Midbrain (tissue), 1 donor: ENCODE results near the gene NMNAT1.
A peak's percentile ranks its signal among the peaks of the same experiment; 100 is the strongest.
"Not testable (repeated sequence)": the region's sequence is repeated elsewhere in the genome, so short reads cannot be mapped to it uniquely, and the experiment has no call there.

Experiments
- DNase-seq: peaks from one replicate; lab custom pipeline; 2025; lab: John Stamatoyannopoulos, UW

NMNAT1 gene

DNA sequence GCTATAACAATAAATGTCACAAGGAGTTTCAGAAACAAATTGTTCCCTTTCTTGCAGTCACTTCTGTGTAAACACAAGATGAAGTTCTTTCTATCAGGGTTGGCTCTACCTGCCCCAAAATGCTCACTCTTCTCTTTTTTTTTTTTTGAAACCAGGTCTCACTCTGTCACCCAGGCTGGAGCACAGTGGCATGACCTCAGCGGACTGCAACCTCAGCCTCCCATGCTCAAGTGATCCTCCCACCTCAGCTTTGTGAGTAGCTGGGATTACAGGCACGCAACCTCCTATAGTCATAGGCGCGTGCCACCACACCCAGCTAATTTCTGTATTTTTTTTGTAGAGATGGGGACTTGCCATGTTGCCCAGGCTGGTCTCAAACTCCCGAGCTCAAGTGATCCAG lies 22.7 kb upstream of the NMNAT1 start:
- no peak for DNase-seq

- no peak for DNase-seq
Observed at GRCh38 chr1:9922342-9922741, 20.9 kb upstream of the NMNAT1 start.

DNA sequence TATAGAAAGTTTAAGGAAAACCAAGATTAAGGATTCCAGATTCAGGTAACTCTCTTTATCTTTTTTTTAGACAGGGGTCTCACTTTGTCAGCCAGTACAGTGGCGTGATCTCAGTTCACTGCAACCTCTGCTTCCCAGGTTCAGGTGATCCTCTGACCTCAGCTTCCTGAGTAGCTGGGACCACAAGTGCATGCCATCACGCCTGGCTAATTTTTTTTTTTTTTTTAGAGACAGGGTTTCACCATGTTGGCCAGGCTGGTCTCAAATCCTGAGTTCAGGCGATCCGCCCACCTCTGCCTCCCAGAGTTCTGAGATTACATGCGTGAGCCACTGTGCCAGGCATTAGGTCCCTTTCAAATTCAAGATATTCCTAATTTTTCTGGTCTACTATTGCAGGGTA lies 16.0 kb upstream of the NMNAT1 start:
- DNase-seq: no peak

DNA sequence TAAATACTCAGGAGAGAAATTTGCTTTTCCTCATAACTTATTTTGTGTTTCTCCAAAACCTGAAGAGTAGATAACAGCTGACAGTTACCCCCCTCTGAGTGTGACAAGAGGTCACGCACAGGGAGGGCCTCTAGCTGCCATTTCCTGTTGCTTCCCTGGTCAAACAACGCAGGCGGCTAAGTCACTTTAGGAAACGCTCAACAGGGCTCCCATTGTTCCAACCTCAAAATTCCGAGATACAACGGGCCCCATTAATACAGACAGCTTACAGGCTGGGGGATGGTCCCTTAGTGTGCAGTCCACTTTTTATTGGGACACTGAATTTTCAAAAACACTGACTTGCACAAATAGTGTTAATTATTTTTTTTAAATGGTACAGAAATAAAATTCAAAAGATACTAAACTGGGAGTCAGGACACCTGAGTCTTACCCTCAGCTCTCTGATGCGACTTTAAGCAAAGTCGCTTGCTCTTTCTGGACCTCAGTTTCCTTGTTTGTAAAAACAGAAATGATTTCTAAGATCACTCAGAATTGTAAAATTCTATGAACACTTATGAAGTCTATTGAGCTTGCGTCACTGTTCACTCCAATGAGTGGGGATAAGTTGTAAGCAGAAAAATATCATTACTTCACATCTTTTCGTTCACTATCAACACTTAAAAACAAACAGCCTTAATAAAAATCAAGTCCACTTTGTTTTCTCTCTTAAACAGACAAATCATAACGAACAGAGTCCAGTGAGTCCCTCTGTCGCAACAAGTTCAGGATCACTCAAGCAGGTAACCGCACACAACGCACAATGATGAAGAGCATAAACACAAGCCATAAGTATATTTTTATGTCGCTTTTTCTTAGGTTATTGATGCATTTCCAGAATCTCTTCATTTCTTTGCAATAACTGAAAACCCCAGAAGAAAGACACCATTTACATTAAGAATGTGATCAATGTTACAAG lies 13.6 kb upstream of the NMNAT1 start:
- DNase-seq: peak; percentile 83

GRCh38 chr1:9942399-9942938 lies 806 bp upstream of the NMNAT1 start:
- DNase-seq: peak; percentile 9

DNA sequence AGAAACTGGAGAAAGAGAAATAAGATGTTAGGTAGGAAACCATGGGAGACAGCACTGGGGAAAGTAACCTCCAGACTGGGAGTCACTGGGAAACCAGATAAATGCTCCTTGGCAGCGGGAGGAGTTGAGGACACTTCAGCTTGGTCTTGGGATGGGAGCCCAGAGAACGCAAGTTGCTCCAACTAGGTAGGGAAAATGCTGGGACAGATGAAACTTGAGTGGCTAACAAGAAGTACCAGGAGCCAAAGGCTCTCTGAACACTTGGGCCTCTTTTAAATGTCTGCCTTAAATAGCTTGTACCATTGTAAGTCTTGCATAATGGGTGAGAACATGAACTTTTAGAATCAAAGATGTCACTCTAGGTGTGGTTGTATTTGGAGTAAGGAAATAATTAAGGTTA lies 3.0 kb downstream of the NMNAT1 start:
- no peak for DNase-seq

DNA sequence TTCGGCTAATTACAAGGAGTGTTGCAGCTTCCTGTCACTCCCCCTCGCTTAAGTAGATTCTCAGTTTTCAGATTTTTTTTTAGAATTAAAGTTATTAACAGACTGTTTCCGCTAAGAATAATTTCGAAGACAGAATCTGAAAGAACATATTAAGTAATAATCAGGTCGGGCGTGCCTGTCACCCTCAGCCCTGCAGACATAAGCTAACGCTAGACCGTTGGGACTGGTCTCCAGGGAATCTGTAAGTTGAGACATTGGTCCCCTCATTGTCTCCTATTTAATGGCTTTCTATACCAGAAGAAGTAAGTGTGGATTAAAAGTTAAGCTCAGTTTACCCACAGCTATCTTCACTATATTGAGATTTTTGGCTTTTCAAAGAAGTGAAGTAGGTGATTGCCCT lies 14.5 kb downstream of the NMNAT1 start:
- no peak for DNase-seq

- no peak for DNase-seq
Observed at GRCh38 chr1:9960011-9960410, 16.7 kb downstream of the NMNAT1 start.

DNA sequence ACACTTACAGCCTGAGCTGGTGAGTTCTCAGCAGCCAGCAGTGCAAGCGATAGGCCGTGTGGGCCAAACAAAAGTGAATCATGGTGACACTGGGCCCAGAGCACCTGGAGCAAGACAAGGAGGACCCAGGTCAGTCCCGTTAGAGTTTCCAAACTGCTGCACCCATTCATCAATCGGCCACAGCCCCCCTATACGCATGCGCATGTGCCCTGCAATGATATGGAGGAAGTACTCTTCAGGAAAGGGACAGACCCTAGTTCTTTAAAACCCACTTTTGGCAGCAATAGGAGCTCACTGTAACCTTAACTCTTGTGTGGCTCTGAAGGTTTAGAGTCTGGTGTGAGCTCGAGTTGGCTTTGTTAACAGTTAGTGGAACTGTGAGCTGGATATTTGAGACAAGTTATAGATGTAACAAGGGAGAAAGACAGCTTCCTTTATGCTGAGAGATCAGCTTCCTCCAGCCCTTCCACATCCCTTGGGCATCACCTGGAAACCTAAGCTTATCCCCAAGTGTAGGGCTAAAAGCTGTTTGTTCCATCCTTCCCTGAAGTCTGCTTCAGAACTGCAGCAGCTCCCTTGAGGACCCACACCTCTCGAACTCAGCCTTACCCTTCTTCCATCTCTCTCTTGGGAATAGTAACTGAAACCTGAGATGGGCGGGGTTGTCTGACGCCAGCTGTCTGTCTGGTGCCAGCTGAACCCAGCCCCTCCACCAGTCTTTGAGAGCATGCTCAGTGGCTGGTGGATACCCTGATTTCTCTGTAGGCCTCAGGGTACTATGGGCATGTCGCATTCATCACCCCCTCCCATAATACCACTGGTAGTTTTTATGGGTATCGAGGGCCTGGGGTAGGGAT lies 17.7 kb downstream of the NMNAT1 start:
- DNase-seq: no peak

- peak; percentile 31 for DNase-seq
Observed at GRCh38 chr1:9984253-9984652, 41.0 kb downstream of the NMNAT1 start.

- DNase-seq: no peak
Observed at GRCh38 chr1:9985001-9985400, 41.7 kb downstream of the NMNAT1 start.

- no peak for DNase-seq
Observed at GRCh38 chr1:9989773-9990172, 46.5 kb downstream of the NMNAT1 start.

GRCh38 chr1:9990944-9991343 lies 47.7 kb downstream of the NMNAT1 start:
- no peak for DNase-seq

DNA sequence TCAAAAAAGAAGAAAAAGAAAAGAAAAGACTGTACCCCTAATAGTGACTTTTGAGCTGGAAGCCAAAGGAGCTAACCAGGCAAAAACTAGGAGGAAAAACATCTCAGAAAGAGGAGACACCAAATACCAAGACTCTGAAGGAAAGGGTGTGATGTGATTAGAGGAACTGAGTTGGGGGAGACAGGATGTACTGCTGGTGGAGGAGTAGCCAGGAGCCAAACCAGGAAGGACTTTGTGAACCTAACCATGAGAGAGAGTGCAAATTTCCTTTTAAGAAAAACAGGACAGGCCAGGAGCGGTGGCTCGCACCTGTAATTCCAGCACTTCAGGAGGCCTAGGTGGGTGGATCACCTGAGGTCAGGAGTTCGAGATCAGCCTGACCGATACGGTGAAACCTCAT lies 49.6 kb downstream of the NMNAT1 start:
- no peak for DNase-seq

DNA sequence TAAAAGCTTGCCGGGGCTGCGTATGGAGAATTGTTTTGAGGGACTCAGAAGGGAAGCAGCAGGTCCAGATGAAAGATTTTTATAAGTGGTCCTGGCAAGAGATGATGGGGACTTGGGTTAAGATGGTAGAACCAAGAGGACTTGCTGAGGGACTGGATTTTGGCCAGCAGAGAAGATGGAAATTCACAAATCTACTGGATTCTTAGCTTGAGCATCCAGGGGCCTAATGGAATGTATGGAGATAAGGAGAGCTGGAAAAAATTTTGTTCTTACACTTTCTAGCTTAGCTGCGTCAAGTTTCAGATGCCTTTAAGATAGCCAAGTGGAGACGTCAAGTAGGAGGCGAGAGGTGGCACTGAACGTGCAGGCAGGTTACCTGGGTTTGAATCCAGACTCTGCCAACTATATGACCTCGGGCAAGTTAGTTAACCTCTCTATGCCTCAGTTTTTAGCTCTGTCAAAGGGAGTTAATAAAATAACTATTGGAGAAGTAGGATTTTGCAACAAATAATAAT lies 50.3 kb downstream of the NMNAT1 start:
- DNase-seq: no peak

DNA sequence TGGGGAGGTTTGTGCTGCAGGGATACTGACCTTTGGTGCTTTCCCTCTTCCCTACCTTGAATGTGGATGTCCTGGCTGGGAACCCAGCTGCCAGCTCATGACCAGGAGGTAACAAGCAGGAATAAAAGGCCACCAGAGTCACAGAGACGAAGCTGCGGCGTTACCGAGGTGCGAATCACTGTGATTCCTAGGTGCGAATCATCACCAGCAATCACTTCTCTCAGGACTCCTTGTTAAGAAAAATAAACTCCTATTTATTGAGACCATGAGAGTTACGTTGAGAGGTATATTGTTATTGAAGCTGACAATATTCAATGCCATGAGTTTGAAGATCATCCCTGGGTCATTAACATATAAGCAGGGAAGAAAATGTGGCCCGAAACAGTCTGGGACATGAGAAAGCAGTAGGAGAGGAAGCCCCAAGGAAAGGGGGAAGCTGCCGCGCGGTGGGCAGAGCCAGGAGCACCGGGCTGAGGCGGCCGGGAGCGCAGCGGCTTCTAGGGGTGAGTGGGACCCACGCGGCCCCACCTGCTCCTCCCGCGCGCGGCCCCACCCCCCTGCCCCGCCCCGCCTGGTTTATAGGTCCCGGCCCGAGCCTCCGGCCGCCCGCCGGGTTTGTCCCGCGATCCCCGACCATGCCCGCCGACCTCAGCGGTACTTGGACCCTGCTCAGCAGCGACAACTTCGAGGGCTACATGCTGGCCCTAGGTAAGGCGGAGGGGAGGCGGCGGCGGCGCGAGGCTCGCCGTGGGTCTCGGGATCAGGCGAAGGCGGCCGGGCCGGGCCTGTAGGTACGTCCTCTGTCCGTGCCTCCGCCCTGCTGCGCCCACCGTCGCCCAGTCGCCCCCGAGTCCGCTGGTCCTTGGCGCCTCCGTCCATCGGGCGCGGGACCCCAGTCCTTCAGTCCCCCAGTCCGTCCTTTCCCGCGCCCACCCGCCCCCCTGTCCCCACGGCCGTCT lies 53.6 kb downstream of the NMNAT1 start, which contains the start of gene RBP7:
Gene RBP7, plus strand, starts transcription at position 605 of the 959 bp plus-strand sequence. Its CDS starts 31 bp downstream, at position 636.
- DNase-seq: no peak

GRCh38 chr1:10001016-10001665 lies 57.9 kb downstream of the NMNAT1 start:
- DNase-seq: peak; percentile 49

GRCh38 chr1:10005248-10005647 lies 62.0 kb downstream of the NMNAT1 start:
- not testable (repeated sequence) for DNase-seq

- no peak for DNase-seq
Observed at GRCh38 chr1:10007169-10007568, 63.9 kb downstream of the NMNAT1 start.

GRCh38 chr1:10014016-10014415 lies 70.7 kb downstream of the NMNAT1 start:
- DNase-seq: no peak

DNA sequence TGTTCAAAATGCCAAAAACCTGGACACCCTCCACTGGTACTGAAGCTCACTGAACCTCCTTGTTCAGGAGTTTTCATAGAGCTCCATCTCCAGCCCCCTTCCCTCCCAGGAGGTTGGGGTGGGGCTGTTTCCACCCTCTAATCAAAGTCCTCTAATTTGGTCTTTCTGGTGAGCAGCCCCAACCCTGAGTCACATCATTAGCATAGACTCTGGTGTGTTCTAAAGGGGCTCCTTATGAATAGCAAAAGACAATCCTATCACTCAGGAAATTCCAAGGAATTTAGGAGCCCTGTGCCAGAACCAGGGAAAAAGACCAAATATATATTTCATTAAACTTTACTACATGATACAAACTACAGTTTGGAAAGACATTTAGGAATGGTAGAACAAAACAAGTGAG lies 76.3 kb downstream of the NMNAT1 start:
- no peak for DNase-seq
